ENCODE results near the gene VCAM1. TPM values are rescaled to one million over a fixed set of nuclear protein-coding genes. Genes with fewer than 3 reads are reported as not detected.
A peak's percentile ranks its signal among the peaks of the same experiment; 100 is the strongest.

VCAM1 gene
- total and polyA plus RNA-seq, 10 donors: 39.6 to 849 (median 362) TPM

- no peak for DNase-seq
- Histone ChIP-seq H3K4me3 (peak overlapping the region in 2 of 8 donors; percentile 63 to 69), H3K36me3 (peaks cover 0 to 94% (median 19%) of the 10 kb centered on the region in 6 donors), H3K9me3 (no peaks in the 10 kb centered on the region), H3K4me1 (peaks cover 0 to 49% (median 31%) of the 10 kb centered on the region in 6 donors), H3K27me3 (replicated peaks in 1 of 7) (no peaks in the 10 kb centered on the region), H3K27ac (peak overlapping the region in 6 of 8 donors; percentile 5 to 86 (median 54))
- intact Hi-C loops (cut with DNase I; ENCODE audit: low total_unique reads): loop anchor here (5.0 kb wide), 1 partner anchor 127 kb away; no protein-coding TSS in a partner anchor
- WGBS, 5 donors: 82 to 92% (median 88%) methylated on average over 1 of the region's 1 CpG
- TF ChIP-seq POLR2AphosphoS5 (IDR thresholded peaks at IDR 0.05) (no peak), POLR2A (IDR thresholded peaks at IDR 0.05) (no peak), CTCF (IDR thresholded peaks at IDR 0.05 in 8 of 11, conservative IDR thresholded peaks at IDR 0.05 in 3 of 11) (no peak)
These were observed 10.6 kb downstream of the VCAM1 start for GRCh38 chr1:100730130-100730529.

GRCh38 chr1:100731309-100731708 is 11.8 kb downstream of the VCAM1 start:
- no peak for DNase-seq
- H3K27me3 ChIP-seq (replicated peaks in 1 of 7): no peaks in the 10 kb centered on the region
- no peaks in the 10 kb centered on the region for H3K9me3 ChIP-seq
- intact Hi-C loops (cut with DNase I; ENCODE audit: low total_unique reads): loop anchor here (5.0 kb wide), 1 partner anchor 126 kb away; no protein-coding TSS in a partner anchor
- H3K36me3 ChIP-seq: peaks cover 0 to 95% (median 21%) of the 10 kb centered on the region in 6 donors
- WGBS, 5 donors: 84 to 88% (median 86%) methylated on average over 6 of the region's 6 CpGs
- peak overlapping the region in 2 of 8 donors; percentile 63 to 69 for H3K4me3 ChIP-seq
- peak overlapping the region in 4 of 8 donors; percentile 34 to 86 (median 48) for H3K27ac ChIP-seq
- TF ChIP-seq CTCF (IDR thresholded peaks at IDR 0.05 in 8 of 11, conservative IDR thresholded peaks at IDR 0.05 in 3 of 11) (no peak), POLR2A (IDR thresholded peaks at IDR 0.05) (no peak), POLR2AphosphoS5 (IDR thresholded peaks at IDR 0.05) (no peak)
- H3K4me1 ChIP-seq: peaks cover 0 to 46% (median 28%) of the 10 kb centered on the region in 6 donors

GRCh38 chr1:100731758-100732157 is 12.2 kb downstream of the VCAM1 start:
- Histone ChIP-seq H3K36me3 (peaks cover 0 to 94% (median 21%) of the 10 kb centered on the region in 6 donors), H3K9me3 (no peaks in the 10 kb centered on the region), H3K4me3 (peak overlapping the region in 2 of 8 donors; percentile 63 to 69), H3K27ac (peak overlapping the region in 4 of 8 donors; percentile 34 to 86 (median 48)), H3K27me3 (replicated peaks in 1 of 7) (no peaks in the 10 kb centered on the region), H3K4me1 (peaks cover 0 to 46% (median 26%) of the 10 kb centered on the region in 6 donors)
- WGBS, 5 donors: 81 to 96% (median 84%) methylated on average over 1 of the region's 1 CpG
- no peak for DNase-seq
- intact Hi-C loops (cut with DNase I; ENCODE audit: low total_unique reads): loop anchor here (5.0 kb wide), 1 partner anchor 126 kb away; no protein-coding TSS in a partner anchor
- TF ChIP-seq POLR2AphosphoS5 (IDR thresholded peaks at IDR 0.05): peak in 1 of 3 donors; percentile 23
- TF ChIP-seq CTCF (IDR thresholded peaks at IDR 0.05 in 8 of 11, conservative IDR thresholded peaks at IDR 0.05 in 3 of 11): no peak

GRCh38 chr1:100734676-100735075 is 15.1 kb downstream of the VCAM1 start:
- TF ChIP-seq POLR2A (IDR thresholded peaks at IDR 0.05): no peak
- no peak for TF ChIP-seq CTCF (IDR thresholded peaks at IDR 0.05 in 8 of 11, conservative IDR thresholded peaks at IDR 0.05 in 3 of 11)
- no peak for TF ChIP-seq POLR2AphosphoS5 (IDR thresholded peaks at IDR 0.05)
- Histone ChIP-seq H3K27ac (peak overlapping the region in 5 of 8 donors; percentile 19 to 86 (median 39)), H3K27me3 (replicated peaks in 1 of 7) (no peaks in the 10 kb centered on the region), H3K36me3 (peaks cover 0 to 96% (median 17%) of the 10 kb centered on the region in 6 donors), H3K4me1 (peaks cover 0 to 40% (median 10%) of the 10 kb centered on the region in 6 donors), H3K9me3 (no peaks in the 10 kb centered on the region), H3K4me3 (no peak overlapping the region)
- DNase-seq: no peak
- intact Hi-C loops (cut with DNase I; ENCODE audit: low total_unique reads): loop anchor here (5.0 kb wide), 1 partner anchor 123 kb away; no protein-coding TSS in a partner anchor
- WGBS, 5 donors: 43 to 72% (median 55%) methylated on average over 3 of the region's 3 CpGs

Data from spleen (tissue), 11 donors.